Measurements from ENCODE around the gene VPS52.
"Not testable (repeated sequence)": the region's sequence is repeated elsewhere in the genome, so short reads cannot be mapped to it uniquely, and the experiment has no call there.

Gene VPS52

DNA sequence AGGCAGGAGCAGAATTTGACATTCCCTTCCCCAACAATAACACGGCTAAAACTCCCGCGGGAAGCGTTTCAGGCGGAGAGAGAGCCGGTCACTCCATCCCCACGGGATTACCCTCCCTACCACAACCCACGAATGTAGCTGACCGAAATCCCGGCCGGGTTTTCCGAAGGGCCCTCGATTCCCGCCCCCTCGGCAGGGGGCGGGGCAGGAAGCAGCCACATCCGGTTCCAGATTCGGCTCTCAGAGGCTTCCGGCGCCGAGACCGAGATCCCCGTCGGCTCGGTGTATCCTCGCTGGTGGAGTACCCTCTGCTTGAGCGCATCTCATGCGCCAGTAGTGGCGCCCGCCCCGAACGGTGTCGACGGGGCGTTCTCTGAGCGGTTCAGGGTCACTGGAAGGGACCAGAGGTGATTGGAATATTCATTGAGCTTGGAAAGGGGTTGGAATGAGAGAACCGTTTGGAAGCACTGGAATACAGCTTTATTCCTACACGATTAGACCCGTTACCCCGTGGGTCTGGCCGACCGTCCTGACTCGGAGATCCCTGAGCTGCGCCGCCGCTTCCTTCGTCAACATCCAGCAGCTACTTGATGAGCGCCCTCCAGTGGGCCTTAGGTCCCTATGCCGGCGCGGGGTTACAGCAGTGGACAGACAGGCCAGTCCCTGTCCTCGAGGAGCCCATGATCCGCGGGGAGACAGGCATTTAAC lies 27.7 kb upstream of the VPS52 start:
- DNase-seq = peak; percentile 75

GRCh38 chr6:33298773-33299236 lies 27.1 kb upstream of the VPS52 start, which contains the start of gene RGL2:
RGL2 (minus strand) TSS chr6:33298942; CDS start chr6:33298610, 332 bp downstream.
- DNase-seq = no peak

- no peak for DNase-seq
Measured at GRCh38 chr6:33297956-33298772, 26.5 kb upstream of the VPS52 start.

- no peak for DNase-seq
Measured at GRCh38 chr6:33297406-33297955, 25.8 kb upstream of the VPS52 start.

- DNase-seq = no peak
Measured at GRCh38 chr6:33296797-33297405, 25.2 kb upstream of the VPS52 start.

DNA sequence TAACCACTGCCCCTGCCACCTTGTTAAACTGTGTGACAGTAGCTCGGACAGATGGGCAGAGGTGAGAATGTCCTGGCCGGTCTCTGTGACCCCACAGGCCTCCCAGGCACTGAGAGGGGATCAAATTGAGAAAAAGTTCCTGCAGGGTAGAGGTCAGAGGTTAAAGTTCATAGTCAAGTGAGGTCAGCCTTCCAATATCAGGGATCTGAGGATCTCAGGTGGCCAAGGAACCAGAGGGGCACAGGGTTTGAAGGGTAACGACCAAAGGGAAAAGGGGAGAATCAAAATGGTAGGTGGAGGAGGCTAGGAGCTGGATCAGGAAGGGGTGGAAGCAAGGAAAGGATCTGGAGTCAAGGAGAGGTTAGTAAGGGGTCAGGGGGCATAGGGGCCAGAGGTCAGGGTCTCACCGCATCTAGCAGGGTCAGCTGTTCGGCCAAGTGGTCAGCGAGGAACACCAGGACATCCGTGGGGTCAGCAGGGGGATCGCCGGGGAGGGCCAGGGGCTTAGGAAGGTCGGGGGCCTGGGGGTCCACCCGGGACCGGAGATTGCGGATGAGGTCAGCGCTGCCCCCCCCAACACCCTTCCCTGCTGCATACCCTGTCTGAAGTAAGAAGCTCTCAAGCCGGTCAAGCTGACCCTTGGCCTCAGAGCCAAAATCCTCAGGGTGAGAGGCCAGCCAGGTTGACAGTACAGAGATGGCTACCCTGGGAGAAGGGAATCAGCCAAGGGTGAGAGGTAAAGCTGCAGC lies 24.1 kb upstream of the VPS52 start:
- no peak for DNase-seq

- DNase-seq = no peak
Measured at GRCh38 chr6:33294086-33294823, 22.6 kb upstream of the VPS52 start.

- no peak for DNase-seq
Measured at GRCh38 chr6:33292996-33293682, 21.5 kb upstream of the VPS52 start.

- no peak for DNase-seq
Measured at GRCh38 chr6:33290459-33290858, 18.8 kb upstream of the VPS52 start.

GRCh38 chr6:33289784-33290315 lies 18.2 kb upstream of the VPS52 start:
- DNase-seq = no peak

DNA sequence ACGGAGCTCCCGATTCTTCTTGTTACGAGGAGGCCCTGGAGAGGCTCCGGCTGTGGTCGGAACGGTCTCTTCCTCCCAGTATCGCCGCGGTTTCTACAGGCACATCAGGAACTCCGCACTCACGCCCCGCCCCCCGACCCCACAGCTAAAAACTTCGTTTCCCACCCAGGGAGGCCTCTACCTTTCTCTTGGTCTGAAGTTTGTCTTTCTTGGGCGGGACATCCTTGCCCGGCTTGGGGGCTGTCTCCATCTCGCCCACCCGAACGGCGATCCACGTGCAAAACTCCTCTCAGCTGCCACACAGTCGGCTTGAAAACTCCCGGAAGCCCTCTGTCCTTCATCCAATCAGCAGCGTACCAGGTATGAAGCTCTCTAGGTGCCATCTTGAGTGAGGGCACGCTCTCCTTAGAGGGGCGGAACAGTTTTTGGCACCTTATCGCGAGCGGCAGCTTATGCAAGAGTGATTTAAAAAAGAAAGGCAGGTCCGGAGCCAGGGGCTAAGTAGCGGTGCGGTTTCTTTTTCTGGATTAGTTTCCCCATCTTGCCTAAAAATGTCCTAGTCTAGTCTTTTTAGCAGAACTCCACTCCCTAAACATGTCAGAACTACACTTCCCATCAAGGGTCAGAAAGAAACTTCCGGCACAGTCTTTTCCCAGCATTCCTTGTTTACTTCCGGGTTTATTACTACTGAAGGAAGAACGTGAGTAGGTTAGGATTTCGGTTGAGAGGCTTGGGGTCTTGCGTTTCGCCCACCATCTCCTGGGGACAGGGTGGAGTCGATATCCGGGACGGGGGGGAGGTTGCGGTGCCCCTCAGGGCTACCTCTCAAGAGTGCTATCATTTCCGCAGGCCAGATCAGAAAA lies 17.5 kb upstream of the VPS52 start, which contains the start of the genes PFDN6 and WDR46:
PFDN6 (plus strand) TSS at position 681 of the 863 bp plus-strand sequence. CDS start 256 bp downstream, outside the sequence.
WDR46 (minus strand) TSS at position 319 of the 863 bp plus-strand sequence; CDS start at position 250, 69 bp downstream.
- DNase-seq = peak; percentile 73

GRCh38 chr6:33288141-33288920 lies 16.7 kb upstream of the VPS52 start:
- no peak for DNase-seq

DNA sequence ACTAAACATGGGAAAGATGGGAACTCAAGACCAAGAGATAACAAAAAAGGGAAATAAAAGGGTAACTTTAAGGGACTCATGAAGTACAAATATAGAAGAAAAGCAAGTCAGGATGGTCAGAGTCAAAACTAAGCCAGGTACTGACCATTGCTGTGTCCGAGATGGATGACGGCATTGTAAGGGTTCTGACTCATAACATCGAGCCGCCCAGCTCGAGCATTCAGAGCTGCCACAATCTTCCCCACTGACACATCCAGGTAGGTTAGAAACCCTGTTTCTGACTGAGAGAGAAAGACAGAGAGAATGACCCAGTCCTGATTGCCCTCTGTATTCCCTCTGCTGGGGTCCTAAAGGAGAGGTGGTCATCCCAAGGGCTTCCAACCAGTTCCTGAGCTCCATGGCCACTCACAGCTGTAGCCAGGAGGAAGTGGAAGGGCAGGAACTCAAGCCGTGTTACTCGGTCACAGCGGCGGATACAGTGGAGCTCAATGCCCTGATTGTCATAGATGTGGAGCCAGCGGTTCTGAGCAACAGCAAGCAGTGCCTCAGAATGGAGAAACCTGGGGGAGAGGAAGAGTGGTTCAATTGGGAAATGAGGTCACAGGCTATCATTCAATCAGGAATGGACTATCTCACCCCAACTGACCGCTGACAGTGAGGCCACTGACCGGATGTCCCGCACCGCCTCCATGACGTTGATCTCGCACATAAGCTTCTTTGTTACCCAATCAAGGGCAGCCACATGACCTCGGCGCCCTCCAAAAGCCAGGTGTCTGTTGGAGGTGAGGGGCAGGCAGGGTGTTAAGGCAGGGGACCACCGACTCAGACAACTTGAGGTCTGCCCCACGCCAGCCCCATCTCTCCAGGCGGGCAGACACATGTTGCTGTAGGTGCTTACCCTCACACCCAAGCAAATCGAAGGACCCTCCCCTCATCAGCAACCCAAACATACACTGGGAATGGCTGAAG lies 15.6 kb upstream of the VPS52 start:
- DNase-seq = no peak

DNA sequence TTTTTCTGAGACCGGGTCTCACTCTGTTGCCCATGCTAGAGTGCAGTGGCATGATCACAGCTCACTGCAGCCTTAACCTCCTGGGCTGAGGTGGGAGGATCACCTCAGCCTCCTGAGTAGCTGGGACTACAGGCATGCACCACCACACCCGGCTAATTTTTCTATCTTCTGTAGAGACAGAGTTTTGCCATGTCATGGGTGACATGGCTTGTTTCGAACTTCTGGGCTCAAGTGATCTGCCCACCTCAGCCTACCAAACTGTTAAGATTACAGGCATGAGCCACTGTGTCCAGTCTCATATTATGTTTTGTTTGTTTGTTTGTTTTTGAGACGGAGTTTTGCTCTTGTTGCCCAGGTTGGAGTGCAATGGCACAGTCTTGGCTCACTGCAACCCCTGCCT lies 13.5 kb upstream of the VPS52 start:
- DNase-seq = not testable (repeated sequence)

DNA sequence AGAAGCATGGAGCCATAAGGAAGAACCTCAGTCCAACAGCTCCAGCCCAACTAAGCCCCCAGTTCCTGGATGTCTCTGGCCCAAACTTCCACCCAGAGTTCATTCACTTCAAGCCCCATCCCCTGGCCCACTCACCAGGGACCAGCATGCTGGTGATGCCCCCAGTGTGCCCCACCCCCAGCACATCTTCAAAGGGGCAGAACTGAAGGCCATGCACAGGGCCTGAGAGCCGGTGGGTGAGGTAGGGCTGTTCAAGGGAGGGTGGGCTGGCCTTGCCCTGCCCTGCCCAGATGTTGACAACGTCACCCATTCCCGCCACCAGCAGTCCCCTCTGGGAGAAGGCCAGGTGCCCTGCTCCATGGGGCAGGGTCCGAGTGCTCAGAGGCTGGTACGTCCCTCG lies 8.9 kb upstream of the VPS52 start:
- DNase-seq = no peak

DNA sequence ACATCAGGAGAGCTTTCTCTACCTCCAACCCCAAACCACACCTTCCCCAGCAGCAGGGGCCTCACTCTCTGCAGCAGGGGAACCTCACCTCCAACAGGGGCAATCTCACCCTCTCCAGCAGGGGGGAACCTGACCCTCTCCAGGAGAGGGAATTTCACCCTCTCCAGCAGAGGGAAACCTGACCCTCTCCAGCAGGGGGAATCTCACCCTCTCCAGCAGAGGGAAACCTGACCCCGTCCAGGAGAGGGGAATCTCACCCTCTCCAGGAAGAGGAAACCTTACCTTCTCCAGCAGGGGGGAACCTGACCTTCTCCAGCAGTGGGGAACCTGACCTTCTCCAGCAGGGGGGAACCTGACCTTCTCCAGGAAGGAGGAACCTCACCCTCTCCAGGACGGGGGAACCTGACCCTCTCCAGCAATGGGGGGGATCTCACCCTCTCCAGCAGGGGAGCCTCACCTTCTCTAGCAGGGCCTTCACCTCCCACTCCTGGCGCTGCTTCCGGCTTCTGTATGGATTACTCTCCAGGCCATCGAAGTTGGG lies 8.4 kb upstream of the VPS52 start:
- DNase-seq = peak; percentile 64

- no peak for DNase-seq
Measured at GRCh38 chr6:33279257-33279695, 7.6 kb upstream of the VPS52 start.
